D341Med (cell line): Measurements from ENCODE around the gene ADPRH.

Experiments used
- DNase-seq: peaks from one replicate; pipeline ENCODE4 v3.0.0; 2012; ENCODE audit warnings: low spot score

ADPRH gene

GRCh38 chr3:119630128-119630879, 51.0 kb downstream of the ADPRH start:
- no peak for DNase-seq

- no peak for DNase-seq
These were observed 51.6 kb downstream of the ADPRH start for GRCh38 chr3:119630880-119631329.

- DNase-seq, result no peak
These were observed 52.2 kb downstream of the ADPRH start for GRCh38 chr3:119631516-119631915.

- DNase-seq, result no peak
These were observed 52.9 kb downstream of the ADPRH start for GRCh38 chr3:119632216-119632615.

GRCh38 chr3:119632829-119633228, 53.5 kb downstream of the ADPRH start:
- DNase-seq, result no peak

GRCh38 chr3:119635719-119636118, 56.4 kb downstream of the ADPRH start:
- DNase-seq, result no peak

GRCh38 chr3:119636249-119636648, 57.0 kb downstream of the ADPRH start:
- no peak for DNase-seq

GRCh38 chr3:119636891-119637611, 57.8 kb downstream of the ADPRH start:
- no peak for DNase-seq

- DNase-seq, result no peak
These were observed 58.6 kb downstream of the ADPRH start for GRCh38 chr3:119637679-119638477.
